T-helper 1 cell treated with Interleukin-12 subunit alpha and Interleukin-12 subunit beta and Interleukin-4 antibody, amounts not matched to agents 30 ng/mL and 1 ng/mL, for 36 hours (primary cell): ENCODE results near the gene CDH23. TPM values are rescaled to one million over a fixed set of nuclear protein-coding genes. Genes with fewer than 3 reads are reported as not detected.

ENCODE experiments used
- intact Hi-C: fragments of 100-400 bp; cut with micrococcal nuclease; formaldehyde crosslinking; loops from one replicate; pipeline ENCODE4 v1.15.1; 2024
- total RNA-seq: library from RNA; stranded (reverse); gene quantifications from 2 replicates; pipeline ENCODE4 v1.2.3, GENCODE V29; 2022

Gene CDH23
- total RNA-seq, 1 donor from 2014 or later, result 1.3 TPM

GRCh38 chr10:71780156-71780555 is 383.4 kb downstream of the CDH23 start:
- intact Hi-C loops, result no loop called here

GRCh38 chr10:71780719-71781118 is 384.0 kb downstream of the CDH23 start:
- intact Hi-C loops, result no loop called here

GRCh38 chr10:71782221-71782916 is 385.6 kb downstream of the CDH23 start:
- intact Hi-C loops, result no loop called here

GRCh38 chr10:71782917-71783490 is 386.3 kb downstream of the CDH23 start:
- intact Hi-C loops, result no loop called here

GRCh38 chr10:71783917-71784678 is 387.4 kb downstream of the CDH23 start:
- intact Hi-C loops, result no loop called here

- intact Hi-C loops, result no loop called here
Measured at GRCh38 chr10:71784679-71785272, 388.1 kb downstream of the CDH23 start.

GRCh38 chr10:71788954-71789353 is 392.2 kb downstream of the CDH23 start:
- intact Hi-C loops, result no loop called here

GRCh38 chr10:71789871-71790270 is 393.2 kb downstream of the CDH23 start:
- intact Hi-C loops, result no loop called here

GRCh38 chr10:71790749-71791440 is 394.2 kb downstream of the CDH23 start:
- intact Hi-C loops, result no loop called here

GRCh38 chr10:71795248-71795647 is 398.5 kb downstream of the CDH23 start:
- intact Hi-C loops, result no loop called here

- intact Hi-C loops, result no loop called here
Measured at GRCh38 chr10:71796749-71797405, 400.2 kb downstream of the CDH23 start.

- intact Hi-C loops, result no loop called here
Measured at GRCh38 chr10:71797533-71798307, 401.0 kb downstream of the CDH23 start.

- intact Hi-C loops, result no loop called here
Measured at GRCh38 chr10:71798308-71798624, 401.5 kb downstream of the CDH23 start.

- intact Hi-C loops, result no loop called here
Measured at GRCh38 chr10:71799112-71799511, 402.4 kb downstream of the CDH23 start.

- intact Hi-C loops, result no loop called here
Measured at GRCh38 chr10:71799608-71800453, 403.1 kb downstream of the CDH23 start.

GRCh38 chr10:71801361-71801760 is 404.6 kb downstream of the CDH23 start:
- intact Hi-C loops, result no loop called here

- intact Hi-C loops, result no loop called here
Measured at GRCh38 chr10:71802235-71802634, 405.5 kb downstream of the CDH23 start.

- intact Hi-C loops, result no loop called here
Measured at GRCh38 chr10:71802715-71803488, 406.2 kb downstream of the CDH23 start.

GRCh38 chr10:71804077-71804476 is 407.4 kb downstream of the CDH23 start:
- intact Hi-C loops, result no loop called here
